Mucosa of descending colon (tissue), 3 donors: Measurements from ENCODE around the gene ANKRD33B. TPM values are rescaled to one million over a fixed set of nuclear protein-coding genes. Genes with fewer than 3 reads are reported as not detected.
"Not testable (repeated sequence)": the region's sequence is repeated elsewhere in the genome, so short reads cannot be mapped to it uniquely, and the experiment has no call there.

Experiments used
- ATAC-seq: fragments of 200-7000 bp; cut with Tn5 transposase; one replicate; pipeline ENCODE4 v1.9.1; 2020; ENCODE audit warnings: mild to moderate bottlenecking, moderate library complexity
- DNase-seq, 3 donors: peaks; one replicate each; pipeline ENCODE4 v3.0.0-alpha.2; 2020
- H3K36me3 ChIP-seq: fragments of 200-600 bp; one replicate; pipeline ENCODE4 v1.8.0; 2021; ENCODE audit warnings: low read depth, mild to moderate bottlenecking
- H3K4me1 ChIP-seq: fragments of 200-600 bp; one replicate; pipeline ENCODE4 v1.8.0; 2021; ENCODE audit warnings: low read depth, mild to moderate bottlenecking
- H3K4me3 ChIP-seq: fragments of 200-600 bp; one replicate; pipeline ENCODE4 v1.8.0; 2021; ENCODE audit warnings: mild to moderate bottlenecking
- H3K9me3 ChIP-seq: fragments of 200-600 bp; one replicate; pipeline ENCODE4 v1.8.0; 2021; ENCODE audit warnings: mild to moderate bottlenecking
- intact Hi-C, 2 donors: fragments of 100-400 bp; cut with DNase I in 1 of 2; cut with micrococcal nuclease in 1 of 2; formaldehyde crosslinking; loops; one replicate each; pipeline versions ENCODE4 v1.11.0 to v1.11.1; 2022; cut with DNase I, micrococcal nuclease
- long read RNA-seq, 2 donors: library from polyadenylated mRNA; unstranded; transcript quantifications; one replicate each; pipeline ENCODE4 v2.0.0, GENCODE V29; 2019 to 2021
- total RNA-seq, 3 donors: library from RNA; stranded (reverse); fragmentation: NEBNext Ultra II Directional in 2 of 3; extraction: Animal tissue kit (Norgen Biotek cat#: 25700) in 2 of 3; gene quantifications; one replicate each; pipeline versions ENCODE4 v1.2.1 to v1.2.4, GENCODE V29; 2021 to 2023
- TF ChIP-seq, protein P1 (sequence below): fragments of 200-600 bp; IDR thresholded peaks from one replicate; pipeline ENCODE4 v1.8.0; 2022; ENCODE audit warnings: antibody characterized with exemption, mild to moderate bottlenecking
- donor health status: DM: no; HTN: no; CAD: no; lungs with moderate emphysema.
- donor health status: DM: no; HTN: no; CAD: no.
- donor health status: DM: no; HTN: yes; CAD: no.

ANKRD33B gene
- 1 to 10 TPM in 2 of 3 donors, under 1 TPM in 1; 0.96 to 3.3 (median 1.7) TPM for total RNA-seq
- long read RNA-seq, donor 1, partial matches to known transcripts = 0 of 4 reads
- long read RNA-seq, donor 1, other reads (novel, unspliced or antisense) = 4 of 4 reads
- long read RNA-seq, donor 2 = 0 reads

DNA sequence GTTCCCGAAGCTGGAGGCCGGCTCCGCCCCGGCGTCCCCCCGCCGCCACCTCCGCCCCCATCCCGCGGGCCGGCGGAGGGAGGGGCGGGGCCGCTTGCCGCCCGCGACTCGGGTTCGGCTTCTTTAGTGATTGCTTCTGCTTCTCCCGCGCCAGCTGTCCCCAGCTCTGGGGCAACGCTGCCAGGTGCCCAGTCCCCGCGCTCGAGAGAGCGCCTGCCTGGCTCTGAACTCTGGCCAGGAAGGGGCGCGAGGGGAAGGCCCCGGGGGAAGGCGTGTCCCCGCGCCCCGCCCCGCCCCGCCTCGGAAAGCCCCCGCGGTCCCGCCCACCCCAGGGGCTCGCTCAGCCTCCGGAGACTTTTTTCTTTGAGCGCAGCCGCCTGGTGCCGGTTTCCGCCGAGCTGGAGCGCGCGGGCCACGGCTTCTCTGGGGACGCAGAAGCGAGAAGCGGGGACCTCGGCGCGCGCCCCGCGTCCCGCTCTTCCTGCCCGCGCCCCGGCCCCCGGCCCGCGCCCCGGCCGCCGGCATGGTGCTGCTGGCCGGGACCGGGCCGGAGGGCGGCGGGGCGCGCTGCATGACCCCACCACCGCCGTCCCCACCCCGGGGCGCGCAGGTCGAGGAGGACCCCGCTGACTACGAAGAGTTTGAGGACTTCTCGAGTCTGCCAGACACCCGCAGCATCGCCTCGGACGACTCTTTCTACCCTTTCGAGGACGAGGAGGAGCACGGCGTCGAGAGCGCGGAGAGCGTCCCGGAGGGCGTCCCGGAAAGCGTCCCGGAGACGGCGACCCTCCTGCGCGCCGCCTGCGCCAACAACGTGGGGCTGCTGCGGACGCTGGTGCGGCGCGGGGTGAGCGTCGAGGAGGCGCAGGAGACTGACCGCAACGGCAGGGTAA is at the start of gene ANKRD33B:
Gene ANKRD33B (plus strand): TSS at position 126 of the 893 bp plus-strand sequence. CDS start 398 bp downstream, at position 524.
- Histone ChIP-seq H3K9me3 (no peaks in the 10 kb centered on the region), H3K4me3 (peak within 1 kb of the TSS; percentile 30), H3K36me3 (no peaks in the 10 kb centered on the region), H3K4me1 (peaks cover 14% of the 10 kb centered on the region)
- DNase-seq (peak; percentile 51 to 83 (median 67)), ATAC-seq (peak; percentile 81)
- intact Hi-C loops = no loop called here
- TF ChIP-seq, protein P1, sequence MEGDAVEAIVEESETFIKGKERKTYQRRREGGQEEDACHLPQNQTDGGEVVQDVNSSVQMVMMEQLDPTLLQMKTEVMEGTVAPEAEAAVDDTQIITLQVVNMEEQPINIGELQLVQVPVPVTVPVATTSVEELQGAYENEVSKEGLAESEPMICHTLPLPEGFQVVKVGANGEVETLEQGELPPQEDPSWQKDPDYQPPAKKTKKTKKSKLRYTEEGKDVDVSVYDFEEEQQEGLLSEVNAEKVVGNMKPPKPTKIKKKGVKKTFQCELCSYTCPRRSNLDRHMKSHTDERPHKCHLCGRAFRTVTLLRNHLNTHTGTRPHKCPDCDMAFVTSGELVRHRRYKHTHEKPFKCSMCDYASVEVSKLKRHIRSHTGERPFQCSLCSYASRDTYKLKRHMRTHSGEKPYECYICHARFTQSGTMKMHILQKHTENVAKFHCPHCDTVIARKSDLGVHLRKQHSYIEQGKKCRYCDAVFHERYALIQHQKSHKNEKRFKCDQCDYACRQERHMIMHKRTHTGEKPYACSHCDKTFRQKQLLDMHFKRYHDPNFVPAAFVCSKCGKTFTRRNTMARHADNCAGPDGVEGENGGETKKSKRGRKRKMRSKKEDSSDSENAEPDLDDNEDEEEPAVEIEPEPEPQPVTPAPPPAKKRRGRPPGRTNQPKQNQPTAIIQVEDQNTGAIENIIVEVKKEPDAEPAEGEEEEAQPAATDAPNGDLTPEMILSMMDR = no peak

DNA sequence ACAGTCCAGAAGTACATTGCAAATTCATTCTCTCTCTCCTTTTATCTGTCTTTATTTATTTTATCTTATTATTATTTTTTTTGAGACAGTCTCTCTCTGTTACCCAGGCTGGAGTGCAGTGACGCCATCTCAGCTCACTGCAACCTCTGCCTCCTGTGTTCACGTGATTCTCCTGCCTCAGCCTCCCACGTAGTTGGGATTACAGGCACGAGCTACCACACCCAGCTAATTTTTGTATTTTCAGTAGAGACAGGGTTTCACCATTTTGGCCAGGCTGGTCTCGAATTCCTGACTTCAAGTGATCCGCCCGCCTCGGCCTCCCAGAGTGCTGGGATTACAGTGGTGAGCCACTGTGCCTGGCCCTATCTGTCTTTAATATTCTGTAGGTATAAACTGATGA is 49.3 kb upstream of the ANKRD33B start:
- intact Hi-C loops, H3K36me3 ChIP-seq, H3K4me3 ChIP-seq, H3K9me3 ChIP-seq, H3K4me1 ChIP-seq, ATAC-seq, DNase-seq: not testable (repeated sequence)

DNA sequence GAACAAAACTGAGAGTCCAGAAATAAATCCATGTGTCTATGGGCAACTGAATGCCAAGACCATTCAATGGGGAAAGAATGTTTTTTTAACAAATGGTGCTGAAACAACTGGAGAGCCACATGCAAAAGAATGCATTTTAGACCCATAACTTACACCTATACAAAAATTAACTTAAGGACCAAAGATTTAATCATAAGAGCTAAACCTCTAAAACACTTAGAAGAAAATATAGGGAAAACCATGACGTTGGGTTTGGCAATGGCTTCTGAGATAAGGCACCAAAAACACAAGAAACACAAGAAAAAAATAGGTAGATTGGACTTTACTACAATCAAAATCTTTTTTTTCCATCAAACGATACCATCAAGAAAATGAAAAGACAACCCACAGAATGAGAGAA is 48.4 kb upstream of the ANKRD33B start:
- DNase-seq = no peak
- intact Hi-C loops = no loop called here
- H3K4me3 ChIP-seq = no peak overlapping the region
- no peaks in the 10 kb centered on the region for H3K36me3 ChIP-seq
- no peak for ATAC-seq
- no peaks in the 10 kb centered on the region for H3K4me1 ChIP-seq
- TF ChIP-seq, protein P1 = no peak
- H3K9me3 ChIP-seq = no peaks in the 10 kb centered on the region

DNA sequence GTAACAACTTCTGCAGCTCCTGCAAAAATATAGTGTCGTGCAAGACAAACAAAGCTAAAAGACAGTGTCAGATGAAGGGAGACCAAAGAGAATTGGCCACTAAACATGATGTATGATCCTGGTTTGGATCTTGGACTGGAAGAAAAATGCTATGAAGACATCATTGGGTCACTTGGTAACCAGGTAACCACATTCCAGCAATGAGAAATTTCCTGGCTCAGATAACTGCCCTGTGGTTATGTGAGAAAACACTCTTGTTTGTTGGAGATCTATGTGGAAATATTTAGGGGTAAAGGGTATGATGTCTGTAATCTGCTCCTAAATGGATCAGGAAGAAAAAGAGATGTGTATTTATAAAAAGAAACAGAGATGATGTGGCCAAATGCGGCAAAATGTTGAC is 45.5 kb upstream of the ANKRD33B start:
- Histone ChIP-seq H3K4me1 (no peaks in the 10 kb centered on the region), H3K36me3 (no peaks in the 10 kb centered on the region), H3K4me3 (no peak overlapping the region), H3K9me3 (no peaks in the 10 kb centered on the region)
- ATAC-seq (no peak), DNase-seq (no peak)
- intact Hi-C loops = no loop called here
- TF ChIP-seq, protein P1 = no peak

DNA sequence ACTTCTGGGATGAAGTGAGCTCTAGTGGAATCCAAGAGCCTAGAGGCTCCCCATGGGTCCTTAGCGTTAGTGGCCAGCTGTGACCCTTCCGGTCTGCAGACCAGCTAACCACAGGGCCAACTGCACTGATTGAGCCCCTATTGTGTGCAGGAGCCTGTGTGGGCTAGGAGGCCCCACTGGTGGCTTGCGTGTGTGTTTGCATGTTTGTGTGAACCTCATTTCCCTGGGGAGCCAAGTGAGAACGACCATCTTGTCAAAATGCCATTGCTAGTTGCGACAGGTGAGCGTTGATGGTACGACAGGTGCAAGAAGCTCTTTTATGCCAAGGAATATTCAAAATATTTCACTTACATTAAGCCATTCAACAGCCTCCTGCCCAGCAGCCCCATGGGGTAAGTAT is 44.1 kb upstream of the ANKRD33B start:
- H3K9me3 ChIP-seq = no peaks in the 10 kb centered on the region
- intact Hi-C loops = no loop called here
- no peaks in the 10 kb centered on the region for H3K4me1 ChIP-seq
- ATAC-seq (no peak), DNase-seq (no peak)
- no peaks in the 10 kb centered on the region for H3K36me3 ChIP-seq
- no peak overlapping the region for H3K4me3 ChIP-seq
- TF ChIP-seq, protein P1 = no peak

DNA sequence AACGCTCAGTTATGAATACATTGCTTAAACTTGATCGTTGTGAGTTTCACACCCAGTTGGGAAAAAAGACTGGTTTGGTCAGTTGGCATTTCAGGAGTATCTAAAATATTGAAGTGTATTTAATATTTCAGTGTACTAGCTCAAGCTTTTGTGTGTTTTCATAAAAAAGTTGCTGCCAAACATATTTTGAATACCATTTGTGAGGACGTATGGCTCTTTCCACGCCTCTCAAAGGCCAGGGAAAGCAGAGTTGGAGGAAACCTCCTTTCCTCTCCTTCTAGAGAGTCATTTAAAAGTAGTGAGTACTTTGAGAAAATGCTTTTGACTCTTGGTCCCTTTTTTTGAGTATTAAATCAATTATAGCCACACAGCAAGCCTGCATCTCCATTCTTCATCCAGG is 43.2 kb upstream of the ANKRD33B start:
- TF ChIP-seq, protein P1 = no peak
- intact Hi-C loops = no loop called here
- ATAC-seq (no peak), DNase-seq (no peak)
- Histone ChIP-seq H3K4me3 (no peak overlapping the region), H3K9me3 (no peaks in the 10 kb centered on the region), H3K4me1 (no peaks in the 10 kb centered on the region), H3K36me3 (no peaks in the 10 kb centered on the region)
